MM.1S (cell line): ENCODE results near the gene SNHG17.
"Not testable (repeated sequence)": the region's sequence is repeated elsewhere in the genome, so short reads cannot be mapped to it uniquely, and the experiment has no call there.

Experiments
- DNase-seq: peaks from one replicate; pipeline ENCODE4 v3.0.0-alpha.2; 2015
- H2AFZ ChIP-seq: fragments of 300-600 bp; sonication (generic); 2 replicates; pipeline ENCODE4 v1.6.0; 2016; ENCODE audit warnings: antibody characterized with exemption, low read length
- H3F3A ChIP-seq: fragments of 300-600 bp; sonication (generic); 2 replicates; pipeline ENCODE4 v1.6.1; 2016; ENCODE audit warnings: mild to moderate bottlenecking, antibody characterized with exemption, low read length, moderate library complexity, mixed read lengths; ENCODE audit not compliant: insufficient read depth
- H3K27ac ChIP-seq: fragments of 300-600 bp; sonication (generic); 2 replicates; pipeline ENCODE4 v1.5.1; 2016; ENCODE audit warnings: mild to moderate bottlenecking, low read length
- H3K27me3 ChIP-seq: fragments of 300-600 bp; sonication (generic); replicated peaks from 2 replicates; pipeline ENCODE4 v1.6.0; 2016; ENCODE audit warnings: low read length; ENCODE audit not compliant: insufficient read depth
- H3K36me3 ChIP-seq: fragments of 300-600 bp; sonication (generic); replicated peaks from 2 replicates; pipeline ENCODE4 v1.6.1; 2016; ENCODE audit warnings: mild to moderate bottlenecking, low read length, mixed read lengths; ENCODE audit not compliant: insufficient read depth
- H3K4me1 ChIP-seq: fragments of 300-600 bp; sonication (generic); 2 replicates; pipeline ENCODE4 v1.6.1; 2016; ENCODE audit warnings: low read length, mixed read lengths
- H3K4me2 ChIP-seq: fragments of 300-600 bp; sonication (generic); 2 replicates; pipeline ENCODE4 v1.6.0; 2016; ENCODE audit warnings: low read depth, low read length
- H3K4me3 ChIP-seq: fragments of 300-600 bp; sonication (generic); 2 replicates; pipeline ENCODE4 v1.5.1; 2016; ENCODE audit warnings: low read length, mixed read lengths
- H3K79me2 ChIP-seq: fragments of 300-600 bp; sonication (generic); 2 replicates; pipeline ENCODE4 v1.6.1; 2016; ENCODE audit warnings: mixed run types, low read length, mixed read lengths
- H3K9ac ChIP-seq: fragments of 300-600 bp; sonication (generic); 2 replicates; pipeline ENCODE4 v1.6.1; 2016; ENCODE audit warnings: low read length, mixed read lengths
- H3K9me2 ChIP-seq: fragments of 300-600 bp; sonication (generic); replicated peaks from 2 replicates; pipeline ENCODE4 v1.6.1; 2016; ENCODE audit warnings: mild to moderate bottlenecking, low read length, mixed read lengths; ENCODE audit not compliant: insufficient read depth
- H3K9me3 ChIP-seq: fragments of 300-600 bp; sonication (generic); replicated peaks from 2 replicates; pipeline ENCODE4 v1.6.1; 2016; ENCODE audit warnings: mild to moderate bottlenecking, low read length, mixed read lengths; ENCODE audit not compliant: insufficient read depth
- H4K20me1 ChIP-seq: fragments of 300-600 bp; sonication (generic); 2 replicates; pipeline ENCODE4 v1.6.1; 2016; ENCODE audit warnings: mild to moderate bottlenecking, low read length, moderate library complexity, mixed read lengths; ENCODE audit not compliant: insufficient read depth
- CTCF ChIP-seq: fragments of 300-600 bp; sonication (generic); IDR thresholded peaks from 2 replicates; pipeline ENCODE4 v1.5.1; 2016; ENCODE audit warnings: antibody characterized with exemption, low read length, mixed read lengths
- EZH2 ChIP-seq: fragments of 300-600 bp; sonication (generic); optimal IDR thresholded peaks from 2 replicates; pipeline ENCODE3; 2017; ENCODE audit warnings: low read depth, mild to moderate bottlenecking, antibody characterized with exemption, low read length, mixed read lengths
- EZH2phosphoT487 ChIP-seq: fragments of 300-600 bp; sonication (generic); IDR thresholded peaks from 2 replicates; pipeline ENCODE4 v1.6.1; 2018; ENCODE audit warnings: antibody characterized with exemption, low read length

The SNHG17 gene

GRCh38 chr20:38433304-38433972, 1.7 kb downstream of the SNHG17 start:
- no peak for DNase-seq
- Histone ChIP-seq H3K4me1 (peaks cover 20% of the 10 kb centered on the region; the same call in 1 of the 2 replicates), H3K79me2 (peaks cover 67% of the 10 kb centered on the region), H3K9me2 (no peaks in the 10 kb centered on the region), H3F3A (0 out of 2 replicates have a peak, but pooled peaks cover 3% of the 10 kb centered on the region), H3K9me3 (no peaks in the 10 kb centered on the region), H3K27ac (no peak overlapping the region), H2AFZ (no peak overlapping the region), H4K20me1 (peaks cover 51% of the 10 kb centered on the region), H3K4me3 (peak overlapping the region; percentile 98), H3K27me3 (no peaks in the 10 kb centered on the region), H3K9ac (peak overlapping the region; percentile 90), H3K4me2 (peak overlapping the region; percentile 91), H3K36me3 (peaks cover 46% of the 10 kb centered on the region)
- TF ChIP-seq EZH2, result no peak
- no peak for TF ChIP-seq EZH2phosphoT487
- TF ChIP-seq CTCF, result no peak

- H3K9me3 ChIP-seq, H3F3A ChIP-seq, H3K9me2 ChIP-seq, DNase-seq, H2AFZ ChIP-seq, H3K27ac ChIP-seq, H3K27me3 ChIP-seq: not testable (repeated sequence)
- Histone ChIP-seq H3K4me3 (peak overlapping the region; percentile 98), H3K4me1 (peaks cover 20% of the 10 kb centered on the region; the same call in 1 of the 2 replicates), H3K36me3 (peaks cover 52% of the 10 kb centered on the region), H3K79me2 (peaks cover 73% of the 10 kb centered on the region), H4K20me1 (peaks cover 57% of the 10 kb centered on the region), H3K4me2 (peak overlapping the region; percentile 91), H3K9ac (peak overlapping the region; percentile 90; the same call in 1 of the 2 replicates)
Observed at GRCh38 chr20:38432870-38433269, 2.3 kb downstream of the SNHG17 start.

- Histone ChIP-seq H3K4me3 (peak overlapping the region; percentile 26; the same call in 1 of the 2 replicates), H3K4me2 (peak overlapping the region; percentile 91), H3K27me3 (no peaks in the 10 kb centered on the region), H3K36me3 (peaks cover 57% of the 10 kb centered on the region), H3K9me2 (no peaks in the 10 kb centered on the region), H3K4me1 (peaks cover 20% of the 10 kb centered on the region; the same call in 1 of the 2 replicates), H3K27ac (no peak overlapping the region), H3K79me2 (peaks cover 79% of the 10 kb centered on the region), H3K9ac (no peak overlapping the region), H4K20me1 (peaks cover 62% of the 10 kb centered on the region), H3F3A (0 out of 2 replicates have a peak, but pooled peaks cover 3% of the 10 kb centered on the region), H2AFZ (no peak overlapping the region), H3K9me3 (no peaks in the 10 kb centered on the region)
- no peak for DNase-seq
- TF ChIP-seq EZH2phosphoT487 (no peak), CTCF (no peak), EZH2 (no peak)
Observed at GRCh38 chr20:38432292-38432691, 2.8 kb downstream of the SNHG17 start.
